C4-2B (cell line): ENCODE data around the gene ADAMTS7.

Source experiments
- ZFX ChIP-seq: fragments of 450-650 bp; IDR thresholded peaks from 2 replicates; pipeline ENCODE4 v1.6.1; 2017
- TF ChIP-seq, protein P1 (sequence below): fragments of 450-650 bp; conservative IDR thresholded peaks from 2 replicates; pipeline ENCODE4 v1.5.1; 2017; ENCODE audit warnings: mild to moderate bottlenecking

DNA sequence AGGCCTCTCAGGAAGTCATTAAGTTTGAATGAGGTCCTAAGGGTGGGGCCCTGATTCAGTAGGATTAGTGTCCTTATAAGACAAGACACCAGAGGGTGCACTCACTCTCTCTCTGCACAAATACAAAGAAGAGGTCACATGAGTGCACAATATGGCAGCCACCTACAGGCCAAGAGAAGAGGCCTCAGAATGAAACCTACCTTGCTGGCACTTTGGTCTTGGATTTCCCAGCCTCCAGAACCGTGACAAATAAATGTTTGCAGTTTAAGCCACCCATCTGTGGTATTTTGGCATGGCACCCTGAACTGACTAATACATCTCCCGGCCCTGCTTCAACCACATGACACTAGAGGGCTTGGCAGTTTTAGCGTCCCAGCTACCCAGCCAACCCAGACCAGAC, 96.4 kb downstream of the ADAMTS7 start:
- TF ChIP-seq, protein P1, sequence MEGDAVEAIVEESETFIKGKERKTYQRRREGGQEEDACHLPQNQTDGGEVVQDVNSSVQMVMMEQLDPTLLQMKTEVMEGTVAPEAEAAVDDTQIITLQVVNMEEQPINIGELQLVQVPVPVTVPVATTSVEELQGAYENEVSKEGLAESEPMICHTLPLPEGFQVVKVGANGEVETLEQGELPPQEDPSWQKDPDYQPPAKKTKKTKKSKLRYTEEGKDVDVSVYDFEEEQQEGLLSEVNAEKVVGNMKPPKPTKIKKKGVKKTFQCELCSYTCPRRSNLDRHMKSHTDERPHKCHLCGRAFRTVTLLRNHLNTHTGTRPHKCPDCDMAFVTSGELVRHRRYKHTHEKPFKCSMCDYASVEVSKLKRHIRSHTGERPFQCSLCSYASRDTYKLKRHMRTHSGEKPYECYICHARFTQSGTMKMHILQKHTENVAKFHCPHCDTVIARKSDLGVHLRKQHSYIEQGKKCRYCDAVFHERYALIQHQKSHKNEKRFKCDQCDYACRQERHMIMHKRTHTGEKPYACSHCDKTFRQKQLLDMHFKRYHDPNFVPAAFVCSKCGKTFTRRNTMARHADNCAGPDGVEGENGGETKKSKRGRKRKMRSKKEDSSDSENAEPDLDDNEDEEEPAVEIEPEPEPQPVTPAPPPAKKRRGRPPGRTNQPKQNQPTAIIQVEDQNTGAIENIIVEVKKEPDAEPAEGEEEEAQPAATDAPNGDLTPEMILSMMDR, result no peak; the same call in 1 of the 2 replicates
- TF ChIP-seq ZFX, result no peak
